Tibial nerve (tissue), 3 donors: ENCODE measurements around the gene SPTBN1.

ENCODE experiments used
- POLR2A ChIP-seq, 2 donors: fragments of 450-650 bp; IDR thresholded peaks; one replicate each; pipeline ENCODE4 v1.6.1; 2017; ENCODE audit warnings: antibody characterized with exemption in 2 of 2, mild to moderate bottlenecking in 2 of 2, moderate library complexity in 2 of 2
- TF ChIP-seq, protein P1 (sequence below), 5 experiments: fragments of 200-600 bp in 3 of 5; fragments of 450-650 bp in 2 of 5; sonication (generic) in 3 of 5; IDR thresholded peaks; one replicate each; pipeline ENCODE4 v1.5.1; 2016 to 2019; ENCODE audit warnings: antibody characterized with exemption in 5 of 5, mild to moderate bottlenecking in 3 of 5, moderate library complexity in 2 of 5

DNA sequence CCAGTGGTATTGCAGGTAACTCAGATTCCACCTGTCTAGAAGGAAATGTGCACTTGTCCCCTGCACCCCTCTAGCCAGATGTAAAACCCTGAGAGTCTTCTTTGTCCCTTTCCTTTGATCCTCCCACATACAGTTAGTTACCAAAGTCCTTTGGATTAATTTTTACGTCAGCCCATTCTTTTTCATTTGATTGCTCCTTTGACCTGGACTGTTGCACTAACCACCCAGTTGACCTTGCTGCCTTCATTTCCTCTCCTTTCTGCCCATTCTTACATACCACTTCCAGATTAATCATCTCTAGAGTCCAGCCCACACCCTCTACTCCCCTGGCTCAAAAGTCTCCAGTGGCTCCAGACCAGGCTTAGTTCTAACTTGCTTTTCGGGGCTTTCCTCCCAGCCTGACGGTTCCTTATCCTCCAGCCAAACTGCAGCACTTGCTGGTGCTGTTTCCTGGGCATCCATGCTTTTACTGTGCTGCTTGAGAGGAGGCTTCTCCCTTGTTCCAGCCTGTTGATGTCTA is 99.3 kb downstream of the SPTBN1 start:
- no peak for TF ChIP-seq POLR2A (IDR thresholded peaks at IDR 0.05)
- TF ChIP-seq, protein P1, sequence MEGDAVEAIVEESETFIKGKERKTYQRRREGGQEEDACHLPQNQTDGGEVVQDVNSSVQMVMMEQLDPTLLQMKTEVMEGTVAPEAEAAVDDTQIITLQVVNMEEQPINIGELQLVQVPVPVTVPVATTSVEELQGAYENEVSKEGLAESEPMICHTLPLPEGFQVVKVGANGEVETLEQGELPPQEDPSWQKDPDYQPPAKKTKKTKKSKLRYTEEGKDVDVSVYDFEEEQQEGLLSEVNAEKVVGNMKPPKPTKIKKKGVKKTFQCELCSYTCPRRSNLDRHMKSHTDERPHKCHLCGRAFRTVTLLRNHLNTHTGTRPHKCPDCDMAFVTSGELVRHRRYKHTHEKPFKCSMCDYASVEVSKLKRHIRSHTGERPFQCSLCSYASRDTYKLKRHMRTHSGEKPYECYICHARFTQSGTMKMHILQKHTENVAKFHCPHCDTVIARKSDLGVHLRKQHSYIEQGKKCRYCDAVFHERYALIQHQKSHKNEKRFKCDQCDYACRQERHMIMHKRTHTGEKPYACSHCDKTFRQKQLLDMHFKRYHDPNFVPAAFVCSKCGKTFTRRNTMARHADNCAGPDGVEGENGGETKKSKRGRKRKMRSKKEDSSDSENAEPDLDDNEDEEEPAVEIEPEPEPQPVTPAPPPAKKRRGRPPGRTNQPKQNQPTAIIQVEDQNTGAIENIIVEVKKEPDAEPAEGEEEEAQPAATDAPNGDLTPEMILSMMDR (IDR thresholded peaks at IDR 0.05): no peak
